Measurements from ENCODE around the gene SKI.

SKI gene

DNA sequence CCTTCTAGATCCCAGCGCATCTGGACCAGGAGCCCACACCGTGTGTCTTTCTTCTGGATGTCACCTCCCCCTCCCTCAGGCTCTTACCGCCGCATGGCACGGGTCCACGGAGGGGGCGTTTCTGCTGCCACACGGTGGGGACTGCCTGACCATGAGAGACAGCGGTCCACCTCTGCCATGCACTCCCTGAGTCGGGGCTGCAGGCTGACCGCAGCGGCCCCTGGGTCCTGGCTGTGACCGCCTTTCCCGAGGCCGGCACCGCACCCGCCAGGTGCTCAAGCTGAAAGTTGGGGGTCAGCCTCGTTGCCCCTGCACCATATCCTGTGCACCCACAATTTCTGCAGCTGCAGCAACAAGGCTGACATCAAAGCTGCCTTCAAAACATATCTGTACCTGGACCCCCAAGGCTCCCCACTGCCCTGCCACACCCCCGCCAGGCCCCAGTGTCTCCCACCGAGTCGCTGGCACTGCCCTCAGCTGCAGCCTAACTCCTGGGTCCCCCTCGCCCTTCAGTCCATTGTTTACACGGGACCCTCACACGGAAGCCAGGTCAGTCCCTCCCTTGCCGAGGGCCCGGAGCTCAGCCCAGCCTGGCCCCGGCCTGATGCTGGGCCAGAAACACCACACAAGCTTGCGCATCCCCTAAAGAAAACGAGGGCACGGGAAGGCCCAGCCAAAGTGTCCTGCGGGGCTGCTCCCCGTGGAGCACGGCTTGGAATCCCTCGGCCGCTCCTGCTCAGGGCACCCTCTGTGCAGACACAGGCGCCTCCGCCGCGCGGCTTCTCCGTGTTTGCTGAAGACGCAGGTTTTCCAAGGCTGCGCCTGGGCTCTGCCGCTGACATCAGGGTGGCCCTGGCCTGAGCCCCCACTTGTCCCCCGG, 111.3 kb downstream of the SKI start:
- no peaks in the 10 kb centered on the region for H3K36me3 Mint-ChIP-seq (ENCODE audit: low read depth)
- peaks cover 7% of the 10 kb centered on the region for H3K27me3 Mint-ChIP-seq (ENCODE audit: low read depth, poor library complexity)
- no peak overlapping the region for H3K4me3 Mint-ChIP-seq
- H3K9me3 Mint-ChIP-seq: no peaks in the 10 kb centered on the region
- no peak overlapping the region for H3K27ac Mint-ChIP-seq
- H3K4me1 Mint-ChIP-seq: peaks cover 56% of the 10 kb centered on the region
- TF ChIP-seq, protein P1, sequence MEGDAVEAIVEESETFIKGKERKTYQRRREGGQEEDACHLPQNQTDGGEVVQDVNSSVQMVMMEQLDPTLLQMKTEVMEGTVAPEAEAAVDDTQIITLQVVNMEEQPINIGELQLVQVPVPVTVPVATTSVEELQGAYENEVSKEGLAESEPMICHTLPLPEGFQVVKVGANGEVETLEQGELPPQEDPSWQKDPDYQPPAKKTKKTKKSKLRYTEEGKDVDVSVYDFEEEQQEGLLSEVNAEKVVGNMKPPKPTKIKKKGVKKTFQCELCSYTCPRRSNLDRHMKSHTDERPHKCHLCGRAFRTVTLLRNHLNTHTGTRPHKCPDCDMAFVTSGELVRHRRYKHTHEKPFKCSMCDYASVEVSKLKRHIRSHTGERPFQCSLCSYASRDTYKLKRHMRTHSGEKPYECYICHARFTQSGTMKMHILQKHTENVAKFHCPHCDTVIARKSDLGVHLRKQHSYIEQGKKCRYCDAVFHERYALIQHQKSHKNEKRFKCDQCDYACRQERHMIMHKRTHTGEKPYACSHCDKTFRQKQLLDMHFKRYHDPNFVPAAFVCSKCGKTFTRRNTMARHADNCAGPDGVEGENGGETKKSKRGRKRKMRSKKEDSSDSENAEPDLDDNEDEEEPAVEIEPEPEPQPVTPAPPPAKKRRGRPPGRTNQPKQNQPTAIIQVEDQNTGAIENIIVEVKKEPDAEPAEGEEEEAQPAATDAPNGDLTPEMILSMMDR (IDR thresholded peaks at IDR 0.05): no peak
- no peak for DNase-seq

DNA sequence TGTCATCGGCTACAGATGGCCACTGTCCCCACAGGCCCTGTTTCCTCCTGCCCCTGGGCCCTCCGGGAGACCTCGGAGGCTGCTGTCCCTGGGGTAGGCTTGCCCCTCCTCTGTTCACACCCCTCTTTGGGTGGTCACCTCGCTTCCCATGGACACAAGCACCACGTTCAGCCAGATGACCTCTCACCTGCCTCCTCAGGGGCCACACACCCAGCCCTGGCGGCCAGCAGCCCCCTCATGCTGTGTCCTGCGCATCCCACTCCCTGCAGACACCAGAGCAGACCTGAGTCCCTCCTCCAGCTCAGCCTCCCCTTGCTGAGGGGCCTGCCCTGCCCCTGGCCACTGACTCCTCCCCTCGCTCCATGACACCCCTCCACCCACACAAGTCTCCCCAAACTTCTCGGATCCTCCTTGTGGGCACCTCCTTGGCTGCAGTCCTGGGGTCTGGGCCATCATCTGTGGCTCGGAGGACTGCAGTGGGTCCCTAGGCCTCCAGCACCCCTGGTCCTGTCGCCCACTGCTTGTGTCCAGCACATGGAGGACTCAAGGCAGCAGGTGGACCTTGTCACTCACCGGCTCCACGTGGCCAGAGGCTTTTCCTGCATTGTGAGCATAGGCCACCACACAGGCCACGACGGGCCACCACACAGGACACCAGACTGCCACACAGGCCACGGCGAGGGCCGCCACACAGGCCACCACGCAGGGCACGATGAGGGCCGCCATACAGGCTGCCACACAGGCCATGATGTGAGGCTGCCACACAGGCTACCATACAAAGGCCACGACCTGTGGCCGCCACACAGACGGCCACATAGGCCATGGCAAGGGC, 112.2 kb downstream of the SKI start:
- H3K27ac Mint-ChIP-seq: no peak overlapping the region
- TF ChIP-seq, protein P1 (IDR thresholded peaks at IDR 0.05): no peak

GRCh38 chr1:2340918-2341254, 112.8 kb downstream of the SKI start:
- no peak for DNase-seq
- peaks cover 7% of the 10 kb centered on the region for H3K27me3 Mint-ChIP-seq (ENCODE audit: low read depth, poor library complexity)
- peaks cover 43% of the 10 kb centered on the region for H3K4me1 Mint-ChIP-seq
- TF ChIP-seq, protein P1 (IDR thresholded peaks at IDR 0.05): no peak
- H3K36me3 Mint-ChIP-seq (ENCODE audit: low read depth): no peaks in the 10 kb centered on the region
- H3K9me3 Mint-ChIP-seq: no peaks in the 10 kb centered on the region
- no peak overlapping the region for H3K4me3 Mint-ChIP-seq
- H3K27ac Mint-ChIP-seq: no peak overlapping the region

More for the DNA sequence above, 112.2 kb downstream of the SKI start:
- Mint-ChIP-seq H3K27me3 (ENCODE audit: low read depth, poor library complexity) (peaks cover 7% of the 10 kb centered on the region), H3K9me3 (no peaks in the 10 kb centered on the region), H3K36me3 (ENCODE audit: low read depth) (no peaks in the 10 kb centered on the region), H3K4me1 (peaks cover 47% of the 10 kb centered on the region), H3K4me3 (no peak overlapping the region)
- DNase-seq: no peak

GRCh38 chr1:2341706-2342383, 113.7 kb downstream of the SKI start:
- TF ChIP-seq, protein P1 (IDR thresholded peaks at IDR 0.05): no peak
- DNase-seq: no peak
- Mint-ChIP-seq H3K9me3 (no peaks in the 10 kb centered on the region), H3K4me1 (peaks cover 40% of the 10 kb centered on the region), H3K27ac (no peak overlapping the region), H3K27me3 (ENCODE audit: low read depth, poor library complexity) (peaks cover 7% of the 10 kb centered on the region), H3K36me3 (ENCODE audit: low read depth) (no peaks in the 10 kb centered on the region), H3K4me3 (no peak overlapping the region)

DNA sequence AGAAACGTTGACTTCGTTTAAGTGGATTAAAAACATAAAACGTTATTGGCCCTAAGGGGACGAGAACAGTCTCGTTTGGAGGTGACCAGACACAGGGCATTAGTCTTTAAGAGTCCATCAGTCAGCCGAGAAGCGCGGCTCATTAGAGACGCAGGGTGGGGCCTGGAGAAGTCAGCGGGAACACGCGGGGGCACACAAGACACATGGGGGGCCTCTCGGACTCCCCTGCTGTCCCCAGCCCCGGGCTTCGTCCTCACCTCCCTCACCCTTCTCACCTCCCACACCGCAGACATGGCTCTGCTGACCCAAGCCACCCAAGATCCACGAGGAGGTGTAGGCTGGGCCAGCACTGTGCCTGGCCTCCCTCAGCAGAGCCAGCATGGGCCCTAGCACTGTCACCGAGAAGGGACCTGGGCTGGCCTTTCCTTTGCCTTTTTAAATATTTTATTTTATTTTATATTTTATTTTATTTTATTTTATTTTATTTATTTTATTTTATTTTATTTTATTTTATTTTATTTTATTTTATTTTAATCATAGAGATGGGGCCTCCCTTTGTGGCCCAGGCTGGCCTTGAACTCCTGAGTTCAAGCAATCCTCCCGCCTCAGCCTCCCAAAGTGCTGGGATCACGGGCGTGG, 114.4 kb downstream of the SKI start:
- TF ChIP-seq, protein P1 (IDR thresholded peaks at IDR 0.05): no peak
- DNase-seq: no peak
- peaks cover 38% of the 10 kb centered on the region for H3K4me1 Mint-ChIP-seq
- no peaks in the 10 kb centered on the region for H3K36me3 Mint-ChIP-seq (ENCODE audit: low read depth)
- no peak overlapping the region for H3K4me3 Mint-ChIP-seq
- peaks cover 7% of the 10 kb centered on the region for H3K27me3 Mint-ChIP-seq (ENCODE audit: low read depth, poor library complexity)
- H3K27ac Mint-ChIP-seq: no peak overlapping the region
- H3K9me3 Mint-ChIP-seq: no peaks in the 10 kb centered on the region

Data from nephron progenitor cell (in vitro differentiated cells).